ENCODE data around the gene IMP4. TPM values are rescaled to one million over a fixed set of nuclear protein-coding genes. Genes with fewer than 3 reads are reported as not detected.

The IMP4 gene
- total and polyA plus RNA-seq, 2 of the 13 experiments (the other 11 are each of a cell fraction or from before 2014, with no cell fraction given) = 142 to 158 TPM

DNA sequence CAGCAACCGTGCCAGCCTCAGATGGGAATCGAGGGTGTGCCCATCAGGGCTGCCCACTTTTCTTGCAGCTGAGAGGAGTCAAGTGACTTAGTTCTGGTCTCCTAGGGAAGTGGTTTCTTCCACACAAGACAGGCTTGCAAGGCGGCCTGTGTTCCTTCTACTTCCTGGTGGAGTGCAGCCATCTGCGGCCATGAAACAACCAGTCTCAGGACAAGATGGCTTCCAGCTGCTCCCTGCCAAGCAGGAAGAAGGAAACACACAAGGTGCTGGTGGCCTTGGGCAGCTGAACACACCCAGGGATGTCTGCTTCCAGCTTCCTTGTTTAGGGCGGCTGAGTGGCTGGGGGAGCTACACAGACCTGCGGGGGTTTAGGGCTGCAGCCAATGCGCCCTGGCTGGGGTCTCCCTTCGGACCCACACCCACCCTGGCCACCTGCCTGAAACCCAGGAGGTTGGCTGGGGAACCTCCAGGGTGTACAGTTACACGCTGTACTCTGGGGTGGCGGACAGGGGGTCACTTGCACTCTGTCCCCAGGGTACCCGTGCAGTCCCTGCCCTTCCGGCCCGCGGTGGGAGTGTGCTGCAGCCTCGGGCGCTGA, 47.9 kb downstream of the IMP4 start (continued):
- TF ChIP-seq ARHGAP35 (CRISPR knock-in tag; IDR thresholded peaks at IDR 0.05; ENCODE audit: borderline replicate concordance) (no peak), ETV6 (CRISPR knock-in tag; conservative IDR thresholded peaks at IDR 0.05) (no peak), NFIB (CRISPR knock-in tag; IDR thresholded peaks at IDR 0.05; ENCODE audit: borderline replicate concordance) (no peak), RBM39 (IDR thresholded peaks at IDR 0.05; ENCODE audit: low read depth, low read length, poor library complexity, severe bottlenecking) (peak; percentile 14), ZNF136 (CRISPR knock-in tag; IDR thresholded peaks at IDR 0.05; ENCODE audit: low read depth) (no peak), BHLHE40 (IDR thresholded peaks at IDR 0.05; ENCODE audit: low read length) (no peak), FOXC1 (CRISPR knock-in tag; IDR thresholded peaks at IDR 0.05; ENCODE audit: borderline replicate concordance) (peak; percentile 39; the same call in 1 of the 2 replicates), SATB2 (CRISPR knock-in tag; IDR thresholded peaks at IDR 0.05) (no peak), U2AF1 (optimal IDR thresholded peaks at IDR 0.05; ENCODE audit: low read depth, low read length) (no peak), ZMYM4 (CRISPR knock-in tag; IDR thresholded peaks at IDR 0.05) (0 out of 2 replicates have a peak, but pooled peaks have one; percentile 3), ATF7 (IDR thresholded peaks at IDR 0.05) (no peak), ATF7 (CRISPR knock-in tag; IDR thresholded peaks at IDR 0.05) (no peak), TOPORS (CRISPR knock-in tag; IDR thresholded peaks at IDR 0.05) (no peak), RCOR2 (CRISPR knock-in tag; IDR thresholded peaks at IDR 0.05) (peak; percentile 12; the same call in 1 of the 2 replicates), DMAP1 (CRISPR knock-in tag; IDR thresholded peaks at IDR 0.05) (no peak), HIVEP1 (CRISPR knock-in tag; IDR thresholded peaks at IDR 0.05) (0 out of 2 replicates have a peak, but pooled peaks have one; percentile 16), ZNF17 (CRISPR knock-in tag; IDR thresholded peaks at IDR 0.05) (no peak), ZNF776 (CRISPR knock-in tag; IDR thresholded peaks at IDR 0.05) (no peak), ZMYM3 (CRISPR knock-in tag; IDR thresholded peaks at IDR 0.05) (no peak), ZNF431 (CRISPR knock-in tag; IDR thresholded peaks at IDR 0.05; ENCODE audit: borderline replicate concordance, low read depth) (no peak)
- TF ChIP-seq, protein P1, sequence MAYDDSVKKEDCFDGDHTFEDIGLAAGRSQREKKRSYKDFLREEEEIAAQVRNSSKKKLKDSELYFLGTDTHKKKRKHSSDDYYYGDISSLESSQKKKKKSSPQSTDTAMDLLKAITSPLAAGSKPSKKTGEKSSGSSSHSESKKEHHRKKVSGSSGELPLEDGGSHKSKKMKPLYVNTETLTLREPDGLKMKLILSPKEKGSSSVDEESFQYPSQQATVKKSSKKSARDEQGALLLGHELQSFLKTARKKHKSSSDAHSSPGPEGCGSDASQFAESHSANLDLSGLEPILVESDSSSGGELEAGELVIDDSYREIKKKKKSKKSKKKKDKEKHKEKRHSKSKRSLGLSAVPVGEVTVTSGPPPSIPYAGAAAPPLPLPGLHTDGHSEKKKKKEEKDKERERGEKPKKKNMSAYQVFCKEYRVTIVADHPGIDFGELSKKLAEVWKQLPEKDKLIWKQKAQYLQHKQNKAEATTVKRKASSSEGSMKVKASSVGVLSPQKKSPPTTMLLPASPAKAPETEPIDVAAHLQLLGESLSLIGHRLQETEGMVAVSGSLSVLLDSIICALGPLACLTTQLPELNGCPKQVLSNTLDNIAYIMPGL (CRISPR knock-in tag; IDR thresholded peaks at IDR 0.05; ENCODE audit: borderline replicate concordance in 1 of 2, low read depth in 1 of 2) = 0 out of 4 replicates have a peak, but pooled peaks of 1 of the 2 experiments have one; percentile 16
- TF ChIP-seq, protein P2, sequence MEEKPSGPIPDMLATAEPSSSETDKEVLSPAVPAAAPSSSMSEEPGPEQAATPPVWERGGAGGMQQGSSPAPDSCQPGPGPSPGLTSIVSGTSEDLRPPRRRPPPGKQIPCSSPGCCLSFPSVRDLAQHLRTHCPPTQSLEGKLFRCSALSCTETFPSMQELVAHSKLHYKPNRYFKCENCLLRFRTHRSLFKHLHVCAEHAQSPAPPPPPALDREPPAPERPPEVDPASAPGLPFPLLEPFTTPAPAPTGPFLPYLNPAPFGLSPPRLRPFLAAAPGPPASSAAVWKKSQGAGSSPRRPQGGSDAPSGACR (CRISPR knock-in tag; IDR thresholded peaks at IDR 0.05) = no peak
- TF ChIP-seq, protein P3, sequence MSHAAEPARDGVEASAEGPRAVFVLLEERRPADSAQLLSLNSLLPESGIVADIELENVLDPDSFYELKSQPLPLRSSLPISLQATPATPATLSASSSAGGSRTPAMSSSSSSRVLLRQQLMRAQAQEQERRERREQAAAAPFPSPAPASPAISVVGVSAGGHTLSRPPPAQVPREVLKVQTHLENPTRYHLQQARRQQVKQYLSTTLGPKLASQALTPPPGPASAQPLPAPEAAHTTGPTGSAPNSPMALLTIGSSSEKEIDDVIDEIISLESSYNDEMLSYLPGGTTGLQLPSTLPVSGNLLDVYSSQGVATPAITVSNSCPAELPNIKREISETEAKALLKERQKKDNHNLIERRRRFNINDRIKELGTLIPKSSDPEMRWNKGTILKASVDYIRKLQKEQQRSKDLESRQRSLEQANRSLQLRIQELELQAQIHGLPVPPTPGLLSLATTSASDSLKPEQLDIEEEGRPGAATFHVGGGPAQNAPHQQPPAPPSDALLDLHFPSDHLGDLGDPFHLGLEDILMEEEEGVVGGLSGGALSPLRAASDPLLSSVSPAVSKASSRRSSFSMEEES (CRISPR knock-in tag; IDR thresholded peaks at IDR 0.05) = no peak
- TF ChIP-seq, protein P4, sequence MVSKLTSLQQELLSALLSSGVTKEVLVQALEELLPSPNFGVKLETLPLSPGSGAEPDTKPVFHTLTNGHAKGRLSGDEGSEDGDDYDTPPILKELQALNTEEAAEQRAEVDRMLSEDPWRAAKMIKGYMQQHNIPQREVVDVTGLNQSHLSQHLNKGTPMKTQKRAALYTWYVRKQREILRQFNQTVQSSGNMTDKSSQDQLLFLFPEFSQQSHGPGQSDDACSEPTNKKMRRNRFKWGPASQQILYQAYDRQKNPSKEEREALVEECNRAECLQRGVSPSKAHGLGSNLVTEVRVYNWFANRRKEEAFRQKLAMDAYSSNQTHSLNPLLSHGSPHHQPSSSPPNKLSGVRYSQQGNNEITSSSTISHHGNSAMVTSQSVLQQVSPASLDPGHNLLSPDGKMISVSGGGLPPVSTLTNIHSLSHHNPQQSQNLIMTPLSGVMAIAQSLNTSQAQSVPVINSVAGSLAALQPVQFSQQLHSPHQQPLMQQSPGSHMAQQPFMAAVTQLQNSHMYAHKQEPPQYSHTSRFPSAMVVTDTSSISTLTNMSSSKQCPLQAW (CRISPR knock-in tag; IDR thresholded peaks at IDR 0.05) = no peak
